NCI-H748 (cell line): ENCODE measurements around the gene PCDHB9.
"Not testable (repeated sequence)": the region's sequence is repeated elsewhere in the genome, so short reads cannot be mapped to it uniquely, and the experiment has no call there.

Experiments used
- DNase-seq: peaks from one replicate; lab custom pipeline; 2025; ENCODE audit not compliant: unreplicated experiment; lab: John Stamatoyannopoulos, UW

The PCDHB9 gene

DNA sequence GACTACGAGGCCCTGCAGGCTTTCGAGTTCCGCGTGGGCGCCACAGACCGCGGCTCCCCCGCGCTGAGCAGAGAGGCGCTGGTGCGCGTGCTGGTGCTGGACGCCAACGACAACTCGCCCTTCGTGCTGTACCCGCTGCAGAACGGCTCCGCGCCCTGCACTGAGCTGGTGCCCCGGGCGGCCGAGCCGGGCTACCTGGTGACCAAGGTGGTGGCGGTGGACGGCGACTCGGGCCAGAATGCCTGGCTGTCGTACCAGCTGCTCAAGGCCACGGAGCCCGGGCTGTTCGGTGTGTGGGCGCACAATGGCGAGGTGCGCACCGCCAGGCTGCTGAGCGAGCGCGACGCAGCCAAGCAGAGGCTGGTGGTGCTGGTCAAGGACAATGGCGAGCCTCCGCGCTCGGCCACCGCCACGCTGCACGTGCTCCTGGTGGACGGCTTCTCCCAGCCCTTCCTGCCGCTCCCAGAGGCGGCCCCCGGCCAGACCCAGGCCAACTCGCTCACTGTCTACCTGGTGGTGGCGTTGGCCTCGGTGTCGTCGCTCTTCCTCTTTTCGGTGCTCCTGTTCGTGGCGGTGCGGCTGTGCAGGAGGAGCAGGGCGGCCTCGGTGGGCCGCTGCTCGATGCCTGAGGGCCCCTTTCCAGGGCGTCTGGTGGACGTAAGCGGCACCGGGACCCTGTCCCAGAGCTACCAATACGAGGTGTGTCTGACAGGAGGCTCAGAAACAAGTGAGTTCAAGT lies 2.7 kb upstream of the PCDHB9 start:
- not testable (repeated sequence) for DNase-seq

DNA sequence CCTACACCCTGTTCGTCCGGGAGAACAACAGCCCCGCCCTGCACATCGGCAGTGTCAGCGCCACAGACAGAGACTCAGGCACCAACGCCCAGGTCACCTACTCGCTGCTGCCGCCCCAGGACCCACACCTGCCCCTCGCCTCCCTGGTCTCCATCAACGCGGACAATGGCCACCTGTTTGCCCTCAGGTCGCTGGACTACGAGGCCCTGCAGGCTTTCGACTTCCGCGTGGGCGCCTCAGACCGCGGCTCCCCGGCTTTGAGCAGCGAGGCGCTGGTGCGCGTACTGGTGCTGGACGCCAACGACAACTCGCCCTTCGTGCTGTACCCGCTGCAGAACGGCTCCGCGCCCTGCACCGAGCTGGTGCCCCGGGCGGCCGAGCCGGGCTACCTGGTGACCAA lies 1.7 kb downstream of the PCDHB9 start:
- DNase-seq: not testable (repeated sequence)

DNA sequence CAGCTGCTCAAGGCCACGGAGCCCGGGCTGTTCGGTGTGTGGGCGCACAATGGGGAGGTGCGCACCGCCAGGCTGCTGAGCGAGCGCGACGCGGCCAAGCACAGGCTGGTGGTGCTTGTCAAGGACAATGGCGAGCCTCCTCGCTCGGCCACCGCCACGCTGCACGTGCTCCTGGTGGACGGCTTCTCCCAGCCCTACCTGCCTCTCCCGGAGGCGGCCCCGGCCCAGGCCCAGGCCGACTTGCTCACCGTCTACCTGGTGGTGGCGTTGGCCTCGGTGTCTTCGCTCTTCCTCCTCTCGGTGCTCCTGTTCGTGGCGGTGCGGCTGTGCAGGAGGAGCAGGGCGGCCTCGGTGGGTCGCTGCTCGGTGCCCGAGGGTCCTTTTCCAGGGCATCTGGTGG lies 2.2 kb downstream of the PCDHB9 start:
- not testable (repeated sequence) for DNase-seq

DNA sequence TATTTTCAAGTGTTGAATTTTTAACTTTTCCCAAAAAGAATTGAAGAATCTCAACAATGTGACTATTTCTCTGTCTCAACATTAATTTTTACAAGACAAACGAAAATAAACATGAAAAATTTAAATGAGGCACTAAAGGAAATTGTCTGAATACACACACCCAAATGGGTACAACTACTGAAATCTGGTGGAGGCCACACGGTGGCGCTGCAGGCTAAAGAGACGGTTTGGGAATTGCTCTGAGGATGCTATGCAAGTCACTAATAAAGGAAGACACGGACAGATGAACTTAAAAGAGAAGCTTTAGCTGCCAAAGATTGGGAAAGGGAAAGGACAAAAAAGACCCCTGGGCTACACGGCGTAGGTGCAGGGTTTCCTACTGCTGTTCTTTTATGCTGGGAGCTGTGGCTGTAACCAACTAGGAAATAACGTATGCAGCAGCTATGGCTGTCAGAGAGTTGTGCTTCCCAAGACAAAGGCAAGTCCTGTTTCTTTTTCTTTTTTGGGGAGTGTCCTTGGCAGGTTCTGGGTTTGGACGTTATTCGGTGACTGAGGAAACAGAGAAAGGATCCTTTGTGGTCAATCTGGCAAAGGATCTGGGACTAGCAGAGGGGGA lies 5.3 kb downstream of the PCDHB9 start, which contains the start of gene PCDHB10:
PCDHB10 (plus strand) TSS at position 244 of the 616 bp plus-strand sequence; CDS start at position 444, 200 bp downstream.
- peak; percentile 85 for DNase-seq

GRCh38 chr5:141194332-141194731 lies 7.4 kb downstream of the PCDHB9 start:
- not testable (repeated sequence) for DNase-seq

DNA sequence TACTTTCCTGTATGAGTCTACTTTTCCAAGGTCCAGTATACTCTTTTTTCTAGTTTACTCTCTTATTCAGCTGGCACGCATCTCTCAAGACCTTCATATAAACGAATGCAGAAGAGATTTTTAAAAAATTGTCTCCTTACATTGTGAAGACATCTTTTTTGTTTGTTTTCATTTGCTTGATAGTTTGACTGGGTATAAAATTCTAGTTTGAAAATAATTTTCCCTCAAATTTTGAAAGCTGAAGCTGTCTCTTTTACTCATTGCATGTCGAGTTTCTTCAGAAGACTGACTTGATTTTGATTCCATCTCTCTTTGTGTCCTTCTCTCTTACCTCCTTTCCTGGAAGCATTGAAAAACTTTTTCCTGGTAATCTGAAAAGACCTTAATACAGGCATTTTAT lies 9.4 kb downstream of the PCDHB9 start:
- no peak for DNase-seq

- DNase-seq: peak; percentile 86
Observed at GRCh38 chr5:141199359-141200235, 12.6 kb downstream of the PCDHB9 start, which contains the start of gene PCDHB11. PCDHB11 (plus strand) TSS chr5:141199627; CDS start chr5:141199775, 148 bp downstream.

DNA sequence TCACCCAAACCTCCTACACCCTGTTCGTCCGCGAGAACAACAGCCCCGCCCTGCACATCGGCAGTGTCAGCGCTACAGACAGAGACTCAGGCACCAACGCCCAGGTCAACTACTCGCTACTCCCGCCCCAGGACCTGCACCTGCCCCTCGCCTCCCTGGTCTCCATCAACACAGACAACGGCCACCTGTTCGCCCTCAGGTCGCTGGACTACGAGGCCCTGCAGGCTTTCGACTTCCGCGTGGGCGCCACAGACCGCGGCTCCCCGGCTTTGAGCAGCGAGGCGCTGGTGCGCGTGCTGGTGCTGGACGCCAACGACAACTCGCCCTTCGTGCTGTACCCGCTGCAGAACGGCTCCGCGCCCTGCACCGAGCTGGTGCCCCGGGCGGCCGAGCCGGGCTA lies 14.2 kb downstream of the PCDHB9 start:
- not testable (repeated sequence) for DNase-seq

DNA sequence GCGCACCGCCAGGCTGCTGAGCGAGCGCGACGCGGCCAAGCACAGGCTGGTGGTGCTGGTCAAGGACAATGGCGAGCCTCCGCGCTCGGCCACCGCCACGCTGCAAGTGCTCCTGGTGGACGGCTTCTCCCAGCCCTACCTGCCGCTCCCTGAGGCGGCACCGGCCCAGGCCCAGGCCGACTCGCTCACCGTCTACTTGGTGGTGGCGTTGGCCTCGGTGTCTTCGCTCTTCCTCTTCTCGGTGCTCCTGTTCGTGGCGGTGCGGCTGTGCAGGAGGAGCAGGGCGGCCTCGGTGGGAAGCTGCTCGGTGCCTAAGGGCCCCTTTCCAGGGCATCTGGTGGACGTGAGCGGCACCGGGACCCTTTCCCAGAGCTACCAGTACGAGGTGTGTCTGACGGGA lies 14.7 kb downstream of the PCDHB9 start:
- DNase-seq: not testable (repeated sequence)

DNA sequence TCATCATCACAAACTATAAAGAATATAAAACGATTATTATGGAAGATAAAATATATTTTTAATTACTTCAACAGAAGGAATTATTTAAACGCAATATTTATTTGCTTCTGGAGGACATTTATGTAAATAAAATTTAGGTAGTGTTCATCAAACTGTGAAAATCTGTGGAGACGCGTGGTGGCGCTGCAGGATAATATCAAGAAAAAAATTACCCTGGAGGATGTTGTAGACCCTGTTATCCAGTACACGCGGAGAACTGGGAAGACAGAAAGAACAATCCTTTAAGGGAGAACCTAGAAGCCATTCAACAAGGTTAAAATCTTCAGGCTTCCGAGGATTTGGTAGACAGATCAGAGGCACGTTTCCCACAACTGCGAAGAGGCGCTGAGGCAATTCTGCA lies 21.5 kb downstream of the PCDHB9 start, which contains the start of gene PCDHB12:
PCDHB12 (plus strand) TSS at position 242 of the 400 bp plus-strand sequence. CDS start 189 bp downstream, outside the sequence.
- peak; percentile 87 for DNase-seq

DNA sequence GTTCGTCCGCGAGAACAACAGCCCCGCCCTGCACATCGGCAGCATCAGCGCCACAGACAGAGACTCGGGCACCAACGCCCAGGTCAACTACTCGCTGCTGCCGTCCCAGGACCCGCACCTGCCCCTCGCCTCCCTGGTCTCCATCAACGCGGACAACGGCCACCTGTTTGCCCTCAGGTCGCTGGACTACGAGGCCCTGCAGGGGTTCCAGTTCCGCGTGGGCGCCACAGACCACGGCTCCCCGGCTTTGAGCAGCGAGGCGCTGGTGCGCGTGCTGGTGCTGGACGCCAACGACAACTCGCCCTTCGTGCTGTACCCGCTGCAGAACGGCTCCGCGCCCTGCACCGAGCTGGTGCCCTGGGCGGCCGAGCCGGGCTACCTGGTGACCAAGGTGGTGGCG lies 23.3 kb downstream of the PCDHB9 start:
- not testable (repeated sequence) for DNase-seq

GRCh38 chr5:141210849-141211248 lies 23.9 kb downstream of the PCDHB9 start:
- DNase-seq: not testable (repeated sequence)

DNA sequence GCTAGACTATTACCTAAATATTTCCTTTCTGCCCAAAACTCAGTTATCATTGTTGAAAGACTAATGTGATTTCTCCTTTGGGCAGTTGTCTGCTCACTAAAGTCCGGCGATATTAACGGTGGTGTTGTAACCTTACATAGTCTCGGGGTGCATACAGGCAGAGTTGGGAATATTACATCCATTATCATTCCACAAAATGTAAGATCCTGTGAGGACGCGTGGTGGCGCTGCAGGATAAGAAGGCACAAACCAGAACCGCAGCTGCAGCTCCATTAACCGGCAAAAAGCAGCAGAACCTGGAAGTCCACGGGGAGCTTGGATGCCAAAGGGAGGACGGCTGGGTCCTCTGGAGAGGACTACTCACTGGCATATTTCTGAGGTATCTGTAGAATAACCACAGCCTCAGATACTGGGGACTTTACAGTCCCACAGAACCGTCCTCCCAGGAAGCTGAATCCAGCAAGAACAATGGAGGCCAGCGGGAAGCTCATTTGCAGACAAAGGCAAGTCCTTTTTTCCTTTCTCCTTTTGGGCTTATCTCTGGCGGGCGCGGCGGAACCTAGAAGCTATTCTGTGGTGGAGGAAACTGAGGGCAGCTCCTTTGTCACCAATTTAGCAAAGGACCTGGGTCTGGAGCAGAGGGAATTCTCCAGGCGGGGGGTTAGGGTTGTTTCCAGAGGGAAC lies 26.8 kb downstream of the PCDHB9 start, which contains the start of gene PCDHB13:
PCDHB13 (plus strand) TSS at position 264 of the 684 bp plus-strand sequence; CDS start at position 469, 205 bp downstream.
- DNase-seq: peak; percentile 72

DNA sequence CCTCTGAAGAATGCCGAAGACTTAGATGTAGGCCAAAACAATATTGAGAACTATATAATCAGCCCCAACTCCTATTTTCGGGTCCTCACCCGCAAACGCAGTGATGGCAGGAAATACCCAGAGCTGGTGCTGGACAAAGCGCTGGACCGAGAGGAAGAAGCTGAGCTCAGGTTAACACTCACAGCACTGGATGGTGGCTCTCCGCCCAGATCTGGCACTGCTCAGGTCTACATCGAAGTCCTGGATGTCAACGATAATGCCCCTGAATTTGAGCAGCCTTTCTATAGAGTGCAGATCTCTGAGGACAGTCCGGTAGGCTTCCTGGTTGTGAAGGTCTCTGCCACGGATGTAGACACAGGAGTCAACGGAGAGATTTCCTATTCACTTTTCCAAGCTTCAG lies 27.6 kb downstream of the PCDHB9 start:
- not testable (repeated sequence) for DNase-seq

GRCh38 chr5:141215504-141215903 lies 28.5 kb downstream of the PCDHB9 start:
- DNase-seq: not testable (repeated sequence)

GRCh38 chr5:141216035-141216434 lies 29.1 kb downstream of the PCDHB9 start:
- not testable (repeated sequence) for DNase-seq

DNA sequence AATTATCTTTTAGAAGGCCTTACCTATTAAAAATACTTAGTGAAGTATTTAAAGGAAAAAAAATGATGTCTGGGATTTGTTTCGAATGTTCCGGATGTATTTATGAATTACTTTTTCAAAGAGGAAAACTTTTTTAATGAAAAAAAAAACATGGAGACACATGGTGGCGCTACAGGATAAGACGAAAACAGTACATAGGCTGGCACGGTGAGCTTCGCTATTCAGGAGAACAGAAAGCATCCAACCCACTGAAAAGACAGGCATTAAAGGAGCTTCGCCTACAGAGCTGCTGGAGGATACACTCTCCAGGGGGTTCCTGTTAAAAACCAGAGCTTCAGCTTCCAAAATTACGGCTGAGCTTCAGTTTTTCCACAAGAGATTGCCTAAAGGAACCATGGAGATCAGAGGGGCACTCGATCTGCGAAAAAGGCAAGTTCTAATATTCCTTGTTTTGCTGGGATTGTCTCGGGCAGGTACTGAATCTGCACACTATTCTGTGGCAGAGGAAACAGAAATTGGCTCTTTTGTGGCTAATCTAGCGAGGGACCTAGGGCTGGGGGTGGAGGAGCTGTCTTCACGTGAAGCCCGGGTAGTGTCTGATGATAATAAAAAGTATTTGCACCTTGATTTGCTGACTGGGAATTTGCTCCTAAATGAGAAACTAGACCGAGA lies 36.3 kb downstream of the PCDHB9 start, which contains the start of gene PCDHB14:
PCDHB14 (plus strand) TSS at position 232 of the 672 bp plus-strand sequence; CDS start at position 395, 163 bp downstream.
- peak; percentile 86 for DNase-seq

DNA sequence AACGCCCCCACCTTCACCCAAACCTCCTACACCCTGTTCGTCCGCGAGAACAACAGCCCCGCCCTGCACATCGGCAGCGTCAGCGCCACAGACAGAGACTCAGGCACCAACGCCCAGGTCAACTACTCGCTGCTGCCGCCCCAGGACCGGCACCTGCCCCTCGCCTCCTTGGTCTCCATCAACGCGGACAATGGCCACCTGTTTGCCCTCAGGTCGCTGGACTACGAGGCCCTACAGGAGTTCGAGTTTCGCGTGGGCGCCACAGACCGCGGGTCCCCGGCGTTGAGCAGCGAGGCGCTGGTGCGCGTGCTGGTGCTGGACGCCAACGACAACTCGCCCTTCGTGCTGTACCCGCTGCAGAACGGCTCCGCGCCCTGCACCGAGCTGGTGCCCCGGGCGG lies 37.9 kb downstream of the PCDHB9 start:
- not testable (repeated sequence) for DNase-seq

DNA sequence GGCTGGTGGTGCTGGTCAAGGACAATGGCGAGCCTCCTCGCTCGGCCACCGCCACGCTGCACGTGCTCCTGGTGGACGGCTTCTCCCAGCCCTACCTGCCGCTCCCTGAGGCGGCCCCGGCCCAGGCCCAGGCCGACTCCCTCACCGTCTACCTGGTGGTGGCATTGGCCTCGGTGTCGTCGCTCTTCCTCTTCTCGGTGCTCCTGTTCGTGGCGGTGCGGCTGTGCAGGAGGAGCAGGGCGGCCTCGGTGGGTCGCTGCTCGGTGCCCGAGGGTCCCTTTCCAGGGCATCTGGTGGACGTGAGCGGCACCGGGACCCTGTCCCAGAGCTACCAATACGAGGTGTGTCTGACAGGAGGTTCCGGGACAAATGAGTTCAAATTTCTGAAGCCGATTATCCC lies 38.5 kb downstream of the PCDHB9 start:
- DNase-seq: not testable (repeated sequence)
